ENCODE measurements around the gene SMARCB1. TPM values are rescaled to one million over a fixed set of nuclear protein-coding genes. Genes with fewer than 3 reads are reported as not detected.

SMARCB1 gene
- total RNA-seq, 4 donors from 2014 or later: 28.8 to 55.6 (median 34.9) TPM

DNA sequence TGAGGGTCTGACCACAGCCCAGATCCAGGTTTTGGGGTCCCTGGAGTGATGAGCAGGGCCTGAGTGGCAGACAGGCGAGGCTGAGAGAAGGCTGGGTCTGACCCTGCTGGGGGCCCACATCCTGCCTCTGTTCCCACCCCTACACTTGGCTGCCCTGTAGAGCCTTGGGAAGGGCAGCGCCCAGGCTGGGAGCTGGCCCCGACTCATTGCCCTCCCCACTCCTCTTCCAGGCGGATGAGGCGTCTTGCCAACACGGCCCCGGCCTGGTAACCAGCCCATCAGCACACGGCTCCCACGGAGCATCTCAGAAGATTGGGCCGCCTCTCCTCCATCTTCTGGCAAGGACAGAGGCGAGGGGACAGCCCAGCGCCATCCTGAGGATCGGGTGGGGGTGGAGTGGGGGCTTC is 47.1 kb downstream of the SMARCB1 start:
- Histone ChIP-seq H3K27me3 (no peaks in the 10 kb centered on the region), H3K4me1 (peaks cover 18 to 59% (median 30%) of the 10 kb centered on the region in 4 donors), H3K27ac (replicated peaks in 1 of 4) (no peak overlapping the region), H3K36me3 (peaks cover 20 to 66% (median 50%) of the 10 kb centered on the region in 4 donors), H3K4me3 (no peak overlapping the region), H3K9me3 (no peaks in the 10 kb centered on the region)
- no peak for DNase-seq (ENCODE audit: extremely low spot score)
- no peak for TF ChIP-seq POLR2AphosphoS5 (IDR thresholded peaks at IDR 0.05)
- intact Hi-C loops (cut with DNase I): loop anchor here (5.0 kb wide), 1 partner anchor 37 kb away; no protein-coding TSS in a partner anchor
- WGBS: 78% methylated on average over 12 of the region's 13 CpGs

DNA sequence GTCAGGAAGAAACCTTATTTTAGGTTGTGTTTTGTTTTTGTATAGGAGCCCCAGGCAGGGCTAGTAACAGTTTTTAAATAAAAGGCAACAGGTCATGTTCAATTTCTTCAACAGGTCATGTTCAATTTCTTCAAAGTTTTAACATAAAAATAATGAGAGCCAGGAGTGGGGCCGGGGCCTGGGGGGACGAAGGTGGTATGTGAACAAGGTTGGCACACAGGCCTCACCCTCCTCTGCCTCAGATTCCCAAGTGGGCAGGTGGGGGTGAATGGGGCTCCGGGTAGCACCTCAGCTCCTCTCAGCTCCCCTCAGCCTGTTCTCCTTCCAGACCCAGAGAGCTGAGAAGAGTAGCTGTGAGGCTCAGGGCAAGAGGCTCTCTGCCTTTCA is 47.6 kb downstream of the SMARCB1 start:
- intact Hi-C loops (cut with DNase I): loop anchor here (5.0 kb wide), 1 partner anchor 37 kb away; no protein-coding TSS in a partner anchor
- H3K4me3 ChIP-seq: no peak overlapping the region

DNA sequence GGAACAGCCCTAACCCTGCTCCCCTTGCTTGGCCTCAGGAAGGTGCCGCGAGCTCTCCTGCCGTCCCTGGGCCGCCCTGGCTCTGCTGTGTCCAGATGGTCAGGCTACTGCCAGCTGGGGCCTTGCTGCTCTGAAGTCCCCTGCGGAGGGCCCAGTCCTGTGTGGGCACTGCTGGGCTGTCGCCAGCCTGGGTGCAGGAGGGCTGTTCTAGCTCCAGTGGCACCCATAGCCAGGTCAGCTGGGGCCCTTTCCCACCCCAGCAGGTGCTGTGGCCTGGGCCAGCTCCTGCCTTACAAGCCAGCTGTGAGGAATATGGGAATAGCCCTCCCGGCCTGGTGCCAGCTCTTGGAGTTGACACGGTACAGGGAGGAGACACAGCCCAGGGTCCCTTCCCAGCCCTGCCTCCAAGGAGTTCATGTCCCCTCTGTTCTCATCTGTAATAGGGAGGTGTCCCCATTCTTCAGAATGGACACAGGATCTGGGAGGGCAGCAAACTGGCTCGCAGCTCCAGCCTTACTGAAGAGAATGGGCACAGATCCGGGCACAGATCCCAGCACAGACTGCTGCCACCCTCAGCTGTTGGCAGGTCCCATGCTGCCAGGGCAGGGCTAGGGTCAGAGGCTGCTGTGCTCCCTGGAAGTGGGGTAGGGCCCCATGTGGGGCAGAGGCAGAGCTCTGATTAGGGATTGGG is 48.2 kb downstream of the SMARCB1 start:
- intact Hi-C loops (cut with DNase I): loop anchor here (5.0 kb wide), 1 partner anchor 38 kb away; no protein-coding TSS in a partner anchor
- TF ChIP-seq, protein P1, sequence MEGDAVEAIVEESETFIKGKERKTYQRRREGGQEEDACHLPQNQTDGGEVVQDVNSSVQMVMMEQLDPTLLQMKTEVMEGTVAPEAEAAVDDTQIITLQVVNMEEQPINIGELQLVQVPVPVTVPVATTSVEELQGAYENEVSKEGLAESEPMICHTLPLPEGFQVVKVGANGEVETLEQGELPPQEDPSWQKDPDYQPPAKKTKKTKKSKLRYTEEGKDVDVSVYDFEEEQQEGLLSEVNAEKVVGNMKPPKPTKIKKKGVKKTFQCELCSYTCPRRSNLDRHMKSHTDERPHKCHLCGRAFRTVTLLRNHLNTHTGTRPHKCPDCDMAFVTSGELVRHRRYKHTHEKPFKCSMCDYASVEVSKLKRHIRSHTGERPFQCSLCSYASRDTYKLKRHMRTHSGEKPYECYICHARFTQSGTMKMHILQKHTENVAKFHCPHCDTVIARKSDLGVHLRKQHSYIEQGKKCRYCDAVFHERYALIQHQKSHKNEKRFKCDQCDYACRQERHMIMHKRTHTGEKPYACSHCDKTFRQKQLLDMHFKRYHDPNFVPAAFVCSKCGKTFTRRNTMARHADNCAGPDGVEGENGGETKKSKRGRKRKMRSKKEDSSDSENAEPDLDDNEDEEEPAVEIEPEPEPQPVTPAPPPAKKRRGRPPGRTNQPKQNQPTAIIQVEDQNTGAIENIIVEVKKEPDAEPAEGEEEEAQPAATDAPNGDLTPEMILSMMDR (IDR thresholded peaks at IDR 0.05): no peak
- TF ChIP-seq EP300 (IDR thresholded peaks at IDR 0.05) (no peak), POLR2AphosphoS5 (IDR thresholded peaks at IDR 0.05) (no peak), POLR2A (IDR thresholded peaks at IDR 0.05; ENCODE audit: low read depth) (no peak)
- H3K4me3 ChIP-seq: no peak overlapping the region
- WGBS: 79% methylated on average over 5 of the region's 10 CpGs
- H3K4me1 ChIP-seq: peaks cover 28 to 61% (median 40%) of the 10 kb centered on the region in 4 donors
- peaks cover 20 to 56% (median 44%) of the 10 kb centered on the region in 4 donors for H3K36me3 ChIP-seq
- no peaks in the 10 kb centered on the region for H3K9me3 ChIP-seq
- no peak for DNase-seq (ENCODE audit: extremely low spot score)
- peak overlapping the region in 2 of 4 donors; percentile 32 to 34 for H3K27ac ChIP-seq (replicated peaks in 1 of 4)
- no peaks in the 10 kb centered on the region for H3K27me3 ChIP-seq

More for the DNA sequence above, 47.6 kb downstream of the SMARCB1 start:
- H3K27ac ChIP-seq (replicated peaks in 1 of 4): no peak overlapping the region
- peaks cover 20 to 61% (median 46%) of the 10 kb centered on the region in 4 donors for H3K36me3 ChIP-seq
- H3K9me3 ChIP-seq: no peaks in the 10 kb centered on the region
- no peaks in the 10 kb centered on the region for H3K27me3 ChIP-seq
- TF ChIP-seq POLR2AphosphoS5 (IDR thresholded peaks at IDR 0.05): no peak
- TF ChIP-seq, protein P1 (IDR thresholded peaks at IDR 0.05): no peak
- TF ChIP-seq EP300 (IDR thresholded peaks at IDR 0.05): no peak
- TF ChIP-seq POLR2A (IDR thresholded peaks at IDR 0.05; ENCODE audit: low read depth): no peak
- H3K4me1 ChIP-seq: peaks cover 23 to 59% (median 35%) of the 10 kb centered on the region in 4 donors
- no peak for DNase-seq (ENCODE audit: extremely low spot score)
- 100% methylated on average over 2 of the region's 3 CpGs for WGBS

- H3K4me1 ChIP-seq: peaks cover 28 to 61% (median 40%) of the 10 kb centered on the region in 4 donors
- intact Hi-C loops (cut with DNase I): no loop called here
- no peak for DNase-seq (ENCODE audit: extremely low spot score)
- no peaks in the 10 kb centered on the region for H3K9me3 ChIP-seq
- no peak overlapping the region for H3K4me3 ChIP-seq
- peaks cover 20 to 52% (median 44%) of the 10 kb centered on the region in 4 donors for H3K36me3 ChIP-seq
- peak overlapping the region in 1 of 4 donors; percentile 34 for H3K27ac ChIP-seq (replicated peaks in 1 of 4)
- WGBS: 68% methylated on average over 9 of the region's 11 CpGs
- H3K27me3 ChIP-seq: no peaks in the 10 kb centered on the region
- no peak for TF ChIP-seq EP300 (IDR thresholded peaks at IDR 0.05)
- TF ChIP-seq, protein P1 (IDR thresholded peaks at IDR 0.05): no peak
- TF ChIP-seq POLR2AphosphoS5 (IDR thresholded peaks at IDR 0.05): no peak
- TF ChIP-seq POLR2A (IDR thresholded peaks at IDR 0.05; ENCODE audit: low read depth): no peak
Measured at GRCh38 chr22:23835484-23836144, 48.8 kb downstream of the SMARCB1 start.

GRCh38 chr22:23836281-23836680 is 49.5 kb downstream of the SMARCB1 start:
- Histone ChIP-seq H3K4me1 (peaks cover 28 to 61% (median 40%) of the 10 kb centered on the region in 4 donors), H3K27ac (replicated peaks in 1 of 4) (no peak overlapping the region), H3K27me3 (no peaks in the 10 kb centered on the region), H3K4me3 (no peak overlapping the region), H3K36me3 (peaks cover 18 to 47% (median 41%) of the 10 kb centered on the region in 4 donors), H3K9me3 (no peaks in the 10 kb centered on the region)
- DNase-seq (ENCODE audit: extremely low spot score): no peak
- intact Hi-C loops (cut with DNase I): no loop called here
- TF ChIP-seq, protein P1 (IDR thresholded peaks at IDR 0.05): no peak
- WGBS: 92% methylated on average over 1 of the region's 5 CpGs
